AG09309 (cell line): ENCODE measurements around the gene FZD2.

Experiments used
- DNase-seq: peaks from one replicate; pipeline ENCODE4 v3.0.0-alpha.2; 2010; ENCODE audit warnings: low read depth
- H3K4me3 ChIP-seq: 2 replicates; pipeline ENCODE4 v1.5.1; 2011; ENCODE audit warnings: mild to moderate bottlenecking, low read depth, low read length, moderate library complexity; ENCODE audit not compliant: control insufficient read depth
- TF ChIP-seq, protein P1 (sequence below): IDR thresholded peaks from 2 replicates; pipeline ENCODE4 v1.5.1; 2011; ENCODE audit warnings: mild to moderate bottlenecking, low read depth, low read length, inconsistent platforms; ENCODE audit not compliant: insufficient read depth, control insufficient read depth; ENCODE audit errors: missing control alignments

FZD2 gene

DNA sequence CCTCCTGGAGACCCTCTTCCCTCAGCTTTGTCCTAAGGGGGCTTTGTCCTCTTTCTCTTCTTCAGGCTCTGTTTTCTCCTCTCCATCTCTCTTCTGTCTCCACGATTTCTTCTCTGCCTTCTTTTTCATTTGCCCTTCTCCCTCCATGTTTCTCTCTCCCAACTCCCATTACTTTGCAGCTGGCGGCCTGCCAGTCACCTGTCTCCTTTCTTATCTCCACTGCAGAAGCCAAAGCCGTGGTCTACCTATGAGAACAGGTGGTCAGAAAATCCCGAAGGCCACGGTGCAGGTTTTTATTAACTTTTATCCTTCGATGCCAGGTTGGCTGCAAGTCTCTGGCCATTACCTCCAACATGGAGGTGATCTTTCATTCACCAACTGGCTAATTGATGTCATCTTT lies 45.1 kb downstream of the FZD2 start:
- DNase-seq: no peak
- no peak overlapping the region for H3K4me3 ChIP-seq

DNA sequence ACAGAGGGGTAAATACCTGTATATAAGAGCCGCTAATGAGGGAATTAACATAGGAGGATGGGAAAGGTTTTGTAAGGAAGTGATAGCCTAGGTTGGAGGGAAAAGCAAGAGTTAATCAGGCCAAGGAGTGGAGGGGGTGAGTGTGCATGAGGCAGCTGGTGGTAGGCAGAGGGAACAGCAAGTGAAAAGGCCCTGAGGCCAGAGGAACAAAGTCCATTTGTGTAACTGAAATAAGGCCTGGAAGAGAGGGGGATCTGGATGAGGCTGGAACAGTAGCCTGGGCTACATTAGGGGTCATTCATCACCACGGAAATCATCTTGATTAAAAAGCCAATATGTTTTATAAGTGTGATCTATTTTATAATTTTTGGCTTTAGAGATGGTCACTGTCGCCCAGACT lies 45.7 kb downstream of the FZD2 start:
- TF ChIP-seq, protein P1, sequence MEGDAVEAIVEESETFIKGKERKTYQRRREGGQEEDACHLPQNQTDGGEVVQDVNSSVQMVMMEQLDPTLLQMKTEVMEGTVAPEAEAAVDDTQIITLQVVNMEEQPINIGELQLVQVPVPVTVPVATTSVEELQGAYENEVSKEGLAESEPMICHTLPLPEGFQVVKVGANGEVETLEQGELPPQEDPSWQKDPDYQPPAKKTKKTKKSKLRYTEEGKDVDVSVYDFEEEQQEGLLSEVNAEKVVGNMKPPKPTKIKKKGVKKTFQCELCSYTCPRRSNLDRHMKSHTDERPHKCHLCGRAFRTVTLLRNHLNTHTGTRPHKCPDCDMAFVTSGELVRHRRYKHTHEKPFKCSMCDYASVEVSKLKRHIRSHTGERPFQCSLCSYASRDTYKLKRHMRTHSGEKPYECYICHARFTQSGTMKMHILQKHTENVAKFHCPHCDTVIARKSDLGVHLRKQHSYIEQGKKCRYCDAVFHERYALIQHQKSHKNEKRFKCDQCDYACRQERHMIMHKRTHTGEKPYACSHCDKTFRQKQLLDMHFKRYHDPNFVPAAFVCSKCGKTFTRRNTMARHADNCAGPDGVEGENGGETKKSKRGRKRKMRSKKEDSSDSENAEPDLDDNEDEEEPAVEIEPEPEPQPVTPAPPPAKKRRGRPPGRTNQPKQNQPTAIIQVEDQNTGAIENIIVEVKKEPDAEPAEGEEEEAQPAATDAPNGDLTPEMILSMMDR: no peak

More for the DNA sequence above, 45.1 kb downstream of the FZD2 start:
- TF ChIP-seq, protein P1: no peak

DNA sequence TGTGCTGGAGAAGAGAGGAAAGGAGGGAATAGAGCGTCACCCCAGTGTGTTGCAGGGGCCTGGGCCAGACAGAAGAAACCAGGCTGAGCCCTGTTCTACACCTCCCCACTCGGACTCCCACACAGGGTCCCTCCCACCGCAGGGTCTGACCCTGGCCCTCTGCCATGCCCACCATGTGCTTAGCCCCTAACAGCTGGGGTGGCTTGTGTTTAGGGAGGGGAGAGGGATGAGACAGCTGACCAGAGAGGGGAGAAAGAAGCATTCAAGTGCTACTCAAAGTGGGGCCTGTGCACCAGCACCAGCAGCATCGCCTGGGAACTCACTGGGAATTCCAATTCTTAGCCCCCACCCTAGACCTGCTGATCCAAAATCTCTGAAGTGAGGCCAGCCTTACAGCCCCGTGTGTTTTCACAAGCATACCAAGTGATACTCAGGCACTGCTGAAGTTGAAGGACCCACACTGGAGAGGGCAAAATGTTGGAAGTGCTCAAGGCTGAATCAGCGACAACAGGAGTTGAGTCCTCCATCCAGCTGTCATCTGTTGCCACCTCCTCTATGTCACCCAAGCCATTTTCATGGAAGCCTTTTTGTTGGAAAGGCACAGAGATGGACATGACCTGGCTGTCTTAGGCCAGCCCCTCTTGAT lies 47.0 kb downstream of the FZD2 start:
- DNase-seq: no peak
- TF ChIP-seq, protein P1: no peak
- no peak overlapping the region for H3K4me3 ChIP-seq

More for the DNA sequence above, 45.7 kb downstream of the FZD2 start:
- no peak for DNase-seq
- no peak overlapping the region for H3K4me3 ChIP-seq

DNA sequence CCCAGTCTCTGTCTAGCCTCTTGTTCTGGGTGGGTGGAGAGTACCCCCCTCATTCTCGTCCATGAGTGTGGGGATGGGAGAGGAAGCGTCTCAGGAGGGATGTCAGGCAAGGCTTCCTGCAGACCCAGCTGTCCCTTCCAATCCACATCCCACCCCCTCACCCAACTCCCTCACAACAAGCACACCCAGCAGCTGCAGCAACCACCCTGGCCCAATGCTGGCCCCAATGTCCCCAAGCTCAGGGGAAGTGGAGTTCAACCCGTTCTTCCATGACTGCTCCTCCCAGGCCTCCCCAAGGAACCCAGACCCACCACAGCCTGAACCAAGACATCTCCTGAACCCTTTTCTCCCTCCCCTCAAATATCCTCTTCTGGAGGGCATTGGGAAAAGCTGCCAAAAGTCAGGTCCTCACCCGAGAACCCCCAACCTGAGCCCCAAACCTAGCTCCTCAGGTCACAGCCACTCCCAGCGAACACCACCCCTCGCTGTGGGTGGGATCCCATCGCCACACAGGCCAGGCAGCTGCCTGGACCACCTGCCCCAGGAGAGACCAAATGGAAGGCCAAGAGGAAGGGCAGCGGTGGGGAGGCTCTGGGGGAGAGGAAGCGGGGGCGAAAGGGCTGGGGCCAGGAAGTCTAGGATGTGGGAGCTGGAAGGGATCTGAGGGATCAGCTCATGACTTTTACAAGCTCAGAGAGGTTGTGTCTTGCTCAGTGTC lies 47.6 kb downstream of the FZD2 start:
- TF ChIP-seq, protein P1: no peak
- DNase-seq: no peak
- no peak overlapping the region for H3K4me3 ChIP-seq

DNA sequence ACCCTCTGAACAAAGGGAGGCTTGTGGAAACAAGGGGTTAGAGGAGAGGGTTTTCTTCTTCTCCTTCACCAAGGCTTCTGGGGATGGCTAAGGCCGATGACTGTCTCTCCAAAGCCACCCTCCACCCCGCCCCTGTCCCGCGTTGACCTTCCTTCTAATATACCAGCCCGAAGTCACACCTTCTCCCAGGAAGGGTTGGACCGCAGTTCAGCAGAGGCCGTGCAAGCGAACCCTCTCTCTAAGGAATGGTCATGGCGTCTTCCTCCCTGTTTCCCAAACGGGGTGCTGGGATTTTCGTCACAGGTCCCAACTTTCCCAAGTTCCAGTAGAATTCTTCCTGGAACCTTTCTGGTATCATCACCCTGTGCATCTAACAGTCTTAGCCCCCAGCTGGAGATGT lies 49.4 kb downstream of the FZD2 start:
- no peak for DNase-seq
- TF ChIP-seq, protein P1: no peak
- H3K4me3 ChIP-seq: no peak overlapping the region

DNA sequence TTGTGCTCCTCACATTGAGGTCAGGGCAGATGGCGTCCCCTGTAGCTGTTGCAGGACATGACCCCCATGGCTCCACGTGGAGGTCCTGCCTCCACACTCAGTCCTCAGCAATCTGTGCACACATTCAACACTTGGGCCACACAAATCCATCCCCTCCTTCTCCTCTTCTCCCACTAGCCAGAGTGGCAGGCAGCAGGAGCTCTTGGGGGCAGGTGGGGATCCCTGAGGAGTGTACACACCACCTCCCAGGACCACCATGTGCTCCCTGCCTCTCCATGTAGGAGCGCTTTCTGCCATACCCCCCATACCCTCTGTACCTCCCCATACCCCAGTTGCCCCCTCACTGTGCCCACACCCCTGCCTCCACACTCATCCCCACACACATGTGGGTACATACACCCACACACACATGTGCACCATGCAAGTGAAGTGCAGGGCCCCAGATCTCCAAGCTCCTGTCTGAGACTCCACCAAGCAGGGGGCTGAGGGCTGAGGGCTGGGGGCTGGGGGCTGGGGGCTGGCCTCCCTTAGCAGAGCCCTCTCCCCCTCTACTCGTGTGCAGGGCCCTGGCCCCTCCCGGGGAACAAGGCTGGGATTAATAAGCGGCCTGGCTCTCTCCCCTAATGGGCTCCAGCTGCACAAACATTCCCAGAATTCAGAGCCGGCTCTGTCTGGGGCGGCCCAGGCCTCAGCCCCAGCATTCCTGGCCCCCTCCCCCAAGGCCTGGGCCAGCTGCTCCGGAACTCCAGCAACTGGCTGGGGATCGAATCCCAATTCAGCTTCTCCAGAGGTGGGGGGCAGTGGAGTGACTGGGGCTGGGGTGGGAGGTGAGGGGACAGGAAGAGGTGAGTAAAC lies 50.8 kb downstream of the FZD2 start:
- TF ChIP-seq, protein P1: no peak
- DNase-seq: no peak
- H3K4me3 ChIP-seq: no peak overlapping the region
